ENCODE data around the gene PCK1. TPM values are rescaled to one million over a fixed set of nuclear protein-coding genes. Genes with fewer than 3 reads are reported as not detected.

The PCK1 gene
- total RNA-seq, 1 donor from 2014 or later: 51.4 TPM

GRCh38 chr20:57536771-57537724 lies 23.9 kb upstream of the PCK1 start:
- no peak for DNase-seq

GRCh38 chr20:57537822-57538221 lies 23.1 kb upstream of the PCK1 start:
- DNase-seq: no peak

- no peak for DNase-seq
Measured at GRCh38 chr20:57539889-57540288, 21.0 kb upstream of the PCK1 start.

- DNase-seq: no peak
Measured at GRCh38 chr20:57540890-57541580, 19.9 kb upstream of the PCK1 start.

GRCh38 chr20:57543754-57544153 lies 17.2 kb upstream of the PCK1 start:
- DNase-seq: no peak

- DNase-seq: no peak
Measured at GRCh38 chr20:57544838-57545564, 15.9 kb upstream of the PCK1 start.

- no peak for DNase-seq
Measured at GRCh38 chr20:57545927-57546662, 14.8 kb upstream of the PCK1 start.

GRCh38 chr20:57546956-57547649 lies 13.8 kb upstream of the PCK1 start:
- no peak for DNase-seq

GRCh38 chr20:57548177-57549058 lies 12.5 kb upstream of the PCK1 start:
- no peak for DNase-seq

GRCh38 chr20:57552471-57552870 lies 8.4 kb upstream of the PCK1 start:
- DNase-seq: no peak

GRCh38 chr20:57553376-57554018 lies 7.4 kb upstream of the PCK1 start:
- DNase-seq: no peak

- DNase-seq: no peak
Measured at GRCh38 chr20:57555457-57556184, 5.3 kb upstream of the PCK1 start.

GRCh38 chr20:57556980-57557274 lies 4.0 kb upstream of the PCK1 start:
- DNase-seq: no peak

- DNase-seq: no peak
Measured at GRCh38 chr20:57557926-57558613, 2.8 kb upstream of the PCK1 start.

- no peak for DNase-seq
Measured at GRCh38 chr20:57558614-57559288, 2.2 kb upstream of the PCK1 start.

- no peak for DNase-seq
Measured at GRCh38 chr20:57559289-57559634, 1.6 kb upstream of the PCK1 start.

- no peak for DNase-seq
Measured at GRCh38 chr20:57559658-57560553, 1.0 kb upstream of the PCK1 start.

All from skin of body (tissue), 2 donors.